HL-60 (cell line): Measurements from ENCODE around the gene CHTOP.

Experiments used
- CTCF ChIP-seq: IDR thresholded peaks from one replicate; pipeline ENCODE4 v1.5.1; 2011; ENCODE audit warnings: low read length, control low read depth, inconsistent platforms; ENCODE audit not compliant: insufficient read depth
- GABPA ChIP-seq: IDR thresholded peaks from 2 replicates; pipeline ENCODE4 v1.6.1; 2012; ENCODE audit warnings: low read depth
- POLR2AphosphoS5 ChIP-seq: IDR thresholded peaks from 2 replicates; pipeline ENCODE4 v1.6.1; 2012; ENCODE audit warnings: low read depth
- REST ChIP-seq: IDR thresholded peaks from 2 replicates; pipeline ENCODE4 v1.6.1; 2012; ENCODE audit warnings: low read depth; ENCODE audit not compliant: insufficient replicate concordance

GRCh38 chr1:153586347-153586746 lies 47.5 kb upstream of the CHTOP start:
- TF ChIP-seq CTCF: no peak
- no peak for TF ChIP-seq POLR2AphosphoS5
- no peak for TF ChIP-seq REST
- no peak for TF ChIP-seq GABPA
